ENCODE measurements around the gene CHRNA4.

CHRNA4 gene

DNA sequence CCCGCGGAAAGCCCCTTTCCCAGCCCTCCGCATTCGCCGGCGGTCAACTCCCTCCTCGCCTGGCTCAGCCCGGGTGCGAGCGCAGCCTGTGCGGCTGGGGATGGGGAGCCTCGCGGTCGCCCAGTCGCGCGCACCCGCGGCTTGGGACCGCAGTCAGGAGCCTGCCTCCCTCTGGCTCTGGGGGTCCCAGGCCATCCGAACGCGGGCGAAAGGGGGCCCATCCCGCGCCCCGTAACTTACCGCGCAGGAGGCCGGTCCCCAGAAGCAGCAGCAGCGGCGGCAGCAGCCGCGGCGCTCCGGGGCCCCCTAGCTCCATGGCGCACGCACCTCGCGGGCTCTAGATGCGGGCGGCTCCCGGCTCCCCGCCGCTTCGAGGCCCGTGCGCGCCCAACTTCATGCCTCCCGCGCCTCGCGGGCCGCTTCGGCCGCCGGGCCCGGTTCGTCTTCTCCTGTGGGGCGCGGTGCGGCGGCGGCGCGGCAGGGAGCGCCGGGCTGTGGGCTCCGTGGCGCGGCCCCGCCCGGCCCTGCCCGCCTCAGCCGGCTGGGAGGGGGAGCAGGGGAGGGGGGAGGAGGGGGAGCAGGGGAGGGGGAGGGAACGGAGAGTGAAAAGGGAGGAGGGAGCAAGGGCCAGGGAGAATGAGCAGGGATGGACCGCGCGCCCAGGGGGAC, at the start of gene CHRNA4:
Gene CHRNA4, minus strand, starts transcription at position 500 of the 669 bp plus-strand sequence. Its CDS starts 184 bp downstream, at position 316.
- DNase-seq, result no peak

DNA sequence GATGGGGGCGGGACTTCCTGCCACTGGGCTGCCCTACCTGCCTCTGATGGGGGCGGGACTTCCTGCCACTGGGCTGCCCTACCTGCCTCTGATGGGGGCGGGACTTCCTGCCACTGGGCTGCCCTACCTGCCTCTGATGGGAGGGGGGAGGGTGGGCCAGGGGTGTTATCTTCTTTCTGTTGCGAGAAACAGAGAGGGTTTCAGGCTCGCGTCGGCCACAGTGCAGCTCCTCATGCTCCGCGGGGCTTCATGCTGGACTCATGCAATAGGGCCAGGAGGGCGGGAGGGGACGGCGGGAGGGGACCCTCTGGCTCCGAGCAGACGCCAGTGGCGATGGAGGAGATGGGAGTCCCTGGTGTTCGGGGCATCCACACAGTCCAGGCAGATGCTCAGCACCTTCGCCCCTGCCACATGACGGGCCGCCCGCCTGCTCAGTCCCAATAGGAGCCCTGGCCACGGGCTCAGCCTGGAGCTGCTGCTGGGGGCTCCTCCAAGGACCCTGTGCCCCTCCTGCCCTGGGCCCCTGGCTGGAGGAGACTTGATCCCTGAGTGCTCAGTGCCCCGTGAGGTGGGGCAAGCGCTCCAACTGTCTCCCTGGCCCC, 48.8 kb upstream of the CHRNA4 start:
- DNase-seq, result no peak

DNA sequence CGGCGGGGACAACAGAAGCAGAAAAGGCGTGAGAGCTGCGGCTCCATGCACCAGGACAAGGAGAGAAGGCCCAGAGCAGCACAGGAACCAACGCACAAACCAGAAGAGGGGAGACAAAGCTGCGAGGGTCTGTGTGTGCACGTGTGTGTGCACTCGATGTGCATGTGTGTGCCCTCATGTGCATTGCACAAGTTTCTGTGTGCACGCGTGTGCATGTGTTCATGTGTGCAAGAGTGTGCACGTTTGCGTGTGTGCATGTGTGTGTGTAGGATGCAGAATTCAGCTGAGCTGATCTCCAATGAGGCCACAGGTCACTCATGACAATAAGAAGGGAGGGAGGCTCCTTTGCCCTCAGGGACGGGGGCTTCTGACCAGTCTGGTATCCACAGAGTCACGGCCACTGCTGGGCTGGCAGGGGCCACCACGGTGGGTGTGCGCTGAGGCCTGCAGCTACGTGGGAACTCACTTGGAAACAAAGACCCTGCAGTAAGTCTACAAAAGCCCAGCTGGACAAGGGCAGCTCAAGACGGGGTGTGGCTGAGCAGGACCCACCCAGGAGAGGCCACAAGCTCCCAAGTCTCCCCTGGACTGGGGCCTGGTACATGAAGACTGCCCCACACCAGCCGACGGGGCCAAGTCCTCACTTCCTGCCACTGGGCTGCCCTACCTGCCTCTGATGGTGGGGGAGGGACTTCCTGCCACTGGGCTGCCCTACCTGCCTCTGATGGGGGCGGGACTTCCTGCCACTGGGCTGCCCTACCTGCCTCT, 48.1 kb upstream of the CHRNA4 start:
- DNase-seq, result no peak

DNA sequence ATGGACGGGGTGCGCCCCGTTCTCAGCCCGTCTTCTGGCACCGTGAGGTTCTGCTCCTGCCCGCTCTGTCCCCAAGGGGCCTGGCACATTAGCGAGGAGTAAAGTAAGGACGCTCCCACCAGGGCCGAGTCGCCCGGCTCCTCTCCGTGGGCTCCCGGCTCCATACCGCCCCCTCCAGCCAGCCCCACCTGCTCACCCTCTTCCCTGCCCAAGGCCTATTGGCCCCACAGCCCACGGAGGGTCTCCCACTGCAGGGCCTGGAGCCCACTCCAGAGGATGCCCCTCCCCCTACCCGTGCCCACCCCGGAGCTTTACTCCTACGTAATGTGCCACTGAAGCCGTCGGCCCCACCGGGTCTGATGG, 47.5 kb upstream of the CHRNA4 start:
- DNase-seq, result no peak

DNA sequence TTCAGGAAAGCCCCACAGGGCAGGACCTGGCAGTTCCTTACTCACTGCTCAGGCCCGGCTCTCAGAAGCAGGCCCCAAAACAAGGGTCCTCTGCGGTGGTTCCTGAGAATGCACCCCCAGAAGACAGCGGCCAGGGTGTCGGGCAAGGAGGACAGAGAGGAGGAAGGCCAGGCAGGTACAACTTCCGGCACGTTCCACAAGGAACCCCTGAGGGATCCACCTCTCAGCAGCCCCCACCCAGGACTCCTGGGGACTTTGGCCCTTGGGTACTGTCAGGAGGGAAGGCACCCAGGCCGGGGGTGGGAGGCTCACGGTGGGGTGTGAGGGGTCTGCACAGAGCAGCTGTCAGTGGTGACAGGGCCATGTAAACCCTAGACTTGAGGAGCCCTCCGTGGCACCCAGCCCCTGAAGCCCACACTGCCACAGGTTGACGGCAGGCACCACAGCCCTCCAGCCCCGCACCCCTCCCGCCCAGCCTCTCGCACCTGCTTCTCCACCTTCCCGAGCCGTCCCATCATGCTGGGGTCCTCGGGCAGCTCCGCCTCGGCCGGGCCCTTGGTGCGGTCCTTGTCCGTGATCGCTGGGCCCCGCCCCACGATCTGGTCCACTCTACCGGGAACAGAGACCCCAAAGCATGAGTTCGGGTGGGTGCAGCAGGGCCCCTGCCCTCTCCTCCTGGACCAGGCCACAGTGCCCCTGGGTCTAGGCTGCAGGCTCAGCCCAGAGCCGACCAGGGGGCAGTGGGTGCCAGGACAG, 47.0 kb upstream of the CHRNA4 start:
- DNase-seq, result no peak

DNA sequence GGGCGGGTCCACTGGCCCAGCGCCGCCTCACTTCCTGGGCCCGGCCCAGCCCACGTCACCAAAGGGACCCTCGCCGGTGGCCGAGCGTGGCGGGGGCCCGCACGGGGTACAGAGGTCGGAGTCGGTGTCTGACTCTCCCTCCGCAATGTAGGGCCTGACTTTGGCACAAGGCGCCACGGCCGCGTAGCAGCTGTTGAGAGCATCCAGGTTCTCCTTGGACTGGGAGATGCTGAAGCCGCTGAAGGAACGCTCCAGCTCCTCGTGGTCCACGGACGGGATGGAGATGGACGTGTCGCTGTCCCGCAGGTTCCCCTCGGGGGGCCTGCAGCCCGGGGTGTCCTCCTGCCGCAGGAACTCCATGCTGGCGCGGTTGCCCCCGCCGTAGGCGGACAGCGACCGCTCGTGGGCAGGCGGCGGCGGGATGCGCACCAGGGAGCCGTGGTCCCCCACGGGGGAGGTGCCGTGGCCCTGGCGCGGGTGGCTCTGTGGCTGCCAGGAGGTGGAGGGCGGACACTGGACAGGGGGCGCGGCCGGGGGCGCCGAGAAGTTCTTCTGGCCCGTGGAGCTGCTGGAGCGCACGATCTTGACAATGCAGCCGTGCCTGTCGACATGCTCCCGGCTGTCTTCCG, 45.6 kb upstream of the CHRNA4 start:
- DNase-seq, result no peak

DNA sequence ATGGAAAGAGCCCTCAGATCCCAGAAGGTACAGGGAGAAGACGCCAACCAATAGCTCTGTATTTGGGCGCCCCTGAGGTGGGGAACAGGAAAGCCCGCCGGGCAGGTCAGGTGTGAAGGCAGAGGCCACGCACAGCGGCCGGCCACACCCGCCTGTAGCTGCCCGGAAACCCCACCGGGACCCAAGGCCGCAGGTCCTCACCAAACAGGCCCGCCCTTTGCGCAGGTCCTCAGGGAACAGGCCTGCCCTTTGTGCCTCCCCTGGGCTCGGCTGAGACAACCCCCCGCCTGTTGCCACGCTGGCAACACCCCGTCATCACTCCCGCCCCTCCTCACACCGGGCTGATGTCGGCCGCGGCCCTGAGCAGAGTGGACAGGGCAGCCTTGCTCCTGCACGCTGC, 44.9 kb upstream of the CHRNA4 start:
- DNase-seq, result no peak

DNA sequence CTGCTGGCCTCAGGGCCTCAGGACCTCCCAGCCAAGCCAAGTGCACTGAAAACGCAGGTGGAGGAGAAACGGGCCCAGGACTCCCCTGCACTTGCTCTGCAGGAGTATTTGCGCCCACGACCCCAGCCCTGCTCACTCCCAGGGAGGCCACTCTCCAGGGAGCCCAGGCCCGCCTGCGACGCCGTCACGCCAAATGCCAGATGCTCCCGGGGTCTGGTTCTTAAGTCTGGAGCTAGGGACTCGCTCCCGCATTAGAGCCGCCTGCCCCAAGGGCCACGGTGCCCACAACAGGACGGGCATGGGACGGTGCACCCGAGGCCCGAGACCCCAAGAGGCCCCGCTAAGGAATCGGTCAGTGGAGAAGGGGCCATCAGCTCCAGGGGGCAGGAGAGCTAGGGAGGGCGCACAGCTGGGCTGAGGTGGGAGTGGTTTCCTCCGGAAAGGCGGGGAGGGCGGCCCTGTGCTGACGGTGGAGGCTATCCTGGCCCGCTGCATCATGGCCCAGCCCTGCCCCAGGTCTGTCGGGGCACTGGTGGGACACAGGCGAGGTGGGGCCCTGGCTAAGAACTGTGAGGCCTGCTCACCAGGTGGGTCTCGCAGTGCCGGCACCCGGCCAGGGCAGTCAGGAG, 44.1 kb upstream of the CHRNA4 start:
- DNase-seq, result no peak

DNA sequence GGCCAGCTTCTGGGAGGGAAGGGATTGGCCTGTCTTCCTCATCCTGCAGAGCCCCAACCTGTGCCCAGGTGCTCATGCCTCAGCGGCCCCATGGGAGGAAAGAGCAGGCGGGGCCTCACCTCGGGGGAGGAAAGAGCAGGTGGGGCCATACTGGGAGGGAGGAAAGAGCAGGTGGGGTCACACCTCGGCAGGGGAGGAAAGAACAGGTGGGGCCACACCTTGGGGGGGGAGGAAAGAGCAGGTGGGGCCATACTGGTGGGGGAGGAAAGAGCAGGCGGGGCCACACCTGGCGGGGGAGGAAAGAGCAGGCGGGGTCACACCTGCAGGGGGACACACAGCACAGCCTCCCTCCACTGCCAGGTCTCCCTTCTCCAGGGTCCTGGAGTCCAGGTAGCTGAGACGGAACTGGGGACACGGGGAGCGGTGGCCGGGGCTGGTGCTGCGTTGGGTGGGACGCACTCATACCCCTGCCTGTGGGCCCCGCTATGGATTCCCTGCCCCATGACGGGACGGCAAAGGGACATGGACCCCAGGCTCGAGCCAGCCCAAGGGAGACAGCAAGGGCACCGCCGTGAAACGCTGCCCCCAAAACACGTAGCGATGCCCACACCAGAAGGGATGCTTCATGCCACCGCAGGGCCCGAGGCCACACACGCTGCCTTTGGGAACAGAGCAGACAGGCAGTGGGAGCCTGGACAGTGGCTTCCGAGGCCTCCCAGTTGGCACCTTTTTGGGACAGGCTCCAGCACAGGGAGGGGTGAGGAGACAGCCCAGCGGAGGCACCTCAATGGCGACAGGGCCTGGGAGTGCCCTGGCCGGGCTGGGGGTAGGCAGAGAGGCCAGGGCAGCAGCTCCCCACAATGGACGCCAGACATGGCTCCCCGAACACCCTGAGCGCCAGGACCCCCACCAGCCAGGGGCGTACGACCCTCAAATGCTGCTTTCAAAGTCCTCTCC, 43.3 kb upstream of the CHRNA4 start:
- DNase-seq, result no peak

DNA sequence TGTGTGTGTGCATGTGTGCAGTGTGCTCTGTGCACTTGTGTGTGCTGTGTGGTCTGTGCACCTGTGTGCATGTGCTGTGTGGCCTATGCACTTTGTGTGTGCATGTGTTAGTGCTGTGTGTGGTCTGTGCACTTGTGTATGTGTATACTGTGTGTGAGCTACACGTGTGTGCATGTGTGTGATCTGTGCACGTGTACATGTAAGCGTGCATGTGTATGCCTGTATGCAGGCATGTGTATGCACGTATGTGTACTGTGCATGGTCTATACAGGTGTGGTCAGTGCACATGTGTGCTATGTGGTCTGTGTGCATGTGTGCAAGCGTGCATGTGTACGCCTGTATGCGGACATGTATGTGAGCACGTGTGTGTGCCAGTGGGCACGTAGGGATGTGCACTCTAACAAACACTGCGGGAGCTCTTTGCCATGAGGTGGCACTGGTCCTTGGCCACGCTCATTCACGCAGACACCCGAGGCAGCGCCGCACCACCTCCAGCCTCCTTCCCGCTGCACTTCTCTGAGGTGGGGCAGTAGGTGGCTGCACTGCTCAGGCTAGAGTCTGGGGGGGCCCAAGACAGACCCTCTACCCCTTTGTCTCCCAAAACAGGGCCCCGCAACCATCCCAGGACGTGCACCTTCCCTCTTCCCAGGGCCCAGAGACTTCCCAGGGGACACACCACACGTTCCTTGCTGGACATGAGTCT, 42.4 kb upstream of the CHRNA4 start:
- no peak for DNase-seq

DNA sequence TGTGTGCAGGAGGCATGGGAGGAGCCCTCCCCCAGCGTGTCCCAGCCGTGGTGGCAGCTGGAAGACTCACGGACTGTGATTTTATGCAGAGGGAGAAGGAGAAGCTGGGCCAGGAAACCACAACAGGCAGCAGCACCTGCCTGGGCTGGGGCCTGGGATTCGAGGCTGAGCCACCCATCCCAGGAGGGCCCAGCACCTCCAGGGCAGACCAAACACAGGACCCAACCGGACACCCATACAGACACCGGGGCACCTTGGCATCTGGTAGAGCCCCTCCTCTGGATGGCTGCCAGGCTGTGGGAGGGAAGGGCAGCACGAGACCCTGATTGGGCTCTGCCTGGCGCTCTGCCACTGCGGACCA, 41.7 kb upstream of the CHRNA4 start:
- DNase-seq, result no peak

DNA sequence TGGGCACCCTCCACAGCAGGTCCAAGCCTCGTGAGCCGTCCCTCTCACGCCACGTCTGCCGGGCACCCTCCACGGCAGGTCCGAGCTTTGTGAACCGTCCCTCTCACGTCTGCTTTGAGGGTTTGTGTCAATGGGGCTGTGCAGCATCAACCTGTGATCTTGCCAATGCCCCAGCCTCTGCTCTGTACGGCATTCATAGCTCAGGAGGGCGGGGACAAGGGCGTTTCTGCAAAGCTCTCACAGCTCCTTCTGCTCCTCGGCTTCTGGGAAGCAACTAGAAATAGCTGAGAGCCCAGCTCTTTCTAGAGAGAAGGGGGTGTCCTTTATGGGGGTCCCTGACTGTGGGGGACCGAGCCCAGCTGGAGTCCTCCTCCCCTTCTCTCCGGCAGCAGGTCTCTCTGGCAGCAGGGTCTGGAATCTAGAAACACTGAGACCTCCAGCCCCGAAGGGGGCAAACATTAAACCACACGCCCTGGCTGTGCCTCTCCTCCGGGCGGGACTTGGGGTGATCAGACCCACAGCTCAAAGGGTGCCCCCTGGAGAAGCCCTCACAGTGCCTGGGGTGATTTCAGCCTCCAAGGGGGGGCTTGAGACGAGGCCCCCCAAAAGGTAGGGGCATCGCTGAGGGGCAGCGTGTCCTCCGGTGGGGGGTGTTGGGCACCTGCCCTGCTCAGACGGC, 41.2 kb upstream of the CHRNA4 start:
- DNase-seq, result no peak

DNA sequence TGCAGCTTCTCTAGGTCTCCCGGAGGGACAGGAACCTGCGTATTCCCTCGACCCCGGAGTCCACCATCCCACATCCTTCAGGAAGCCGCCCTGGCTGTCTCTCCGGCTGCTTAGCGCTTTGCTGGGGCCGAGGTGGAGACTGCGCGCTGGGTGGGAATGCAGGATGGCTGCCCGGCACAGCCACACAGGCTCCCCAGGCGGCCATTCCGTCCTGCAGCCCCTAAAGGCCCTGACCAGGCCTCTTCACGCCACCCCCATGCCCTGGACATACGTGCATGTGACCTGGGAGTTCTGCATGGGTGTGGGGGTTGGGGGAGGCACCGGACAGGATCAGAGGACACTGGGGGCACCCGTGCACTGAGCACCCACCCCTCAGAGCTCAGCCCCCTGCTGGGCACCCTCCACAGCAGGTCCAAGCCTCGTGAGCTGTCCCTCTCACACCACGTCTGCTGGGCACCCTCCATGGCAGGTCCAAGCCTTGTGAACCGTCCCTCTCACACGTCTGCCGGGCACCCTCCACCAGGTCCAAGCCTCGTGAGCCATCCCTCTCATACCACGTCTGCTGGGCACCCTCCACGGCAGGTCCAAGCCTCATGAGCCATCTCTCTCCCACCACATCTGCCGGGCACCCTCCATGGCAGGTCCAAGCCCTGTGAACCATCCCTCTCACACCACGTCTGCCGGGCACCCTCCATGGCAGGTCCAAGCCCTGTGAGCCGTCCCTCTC, 40.4 kb upstream of the CHRNA4 start:
- no peak for DNase-seq

DNA sequence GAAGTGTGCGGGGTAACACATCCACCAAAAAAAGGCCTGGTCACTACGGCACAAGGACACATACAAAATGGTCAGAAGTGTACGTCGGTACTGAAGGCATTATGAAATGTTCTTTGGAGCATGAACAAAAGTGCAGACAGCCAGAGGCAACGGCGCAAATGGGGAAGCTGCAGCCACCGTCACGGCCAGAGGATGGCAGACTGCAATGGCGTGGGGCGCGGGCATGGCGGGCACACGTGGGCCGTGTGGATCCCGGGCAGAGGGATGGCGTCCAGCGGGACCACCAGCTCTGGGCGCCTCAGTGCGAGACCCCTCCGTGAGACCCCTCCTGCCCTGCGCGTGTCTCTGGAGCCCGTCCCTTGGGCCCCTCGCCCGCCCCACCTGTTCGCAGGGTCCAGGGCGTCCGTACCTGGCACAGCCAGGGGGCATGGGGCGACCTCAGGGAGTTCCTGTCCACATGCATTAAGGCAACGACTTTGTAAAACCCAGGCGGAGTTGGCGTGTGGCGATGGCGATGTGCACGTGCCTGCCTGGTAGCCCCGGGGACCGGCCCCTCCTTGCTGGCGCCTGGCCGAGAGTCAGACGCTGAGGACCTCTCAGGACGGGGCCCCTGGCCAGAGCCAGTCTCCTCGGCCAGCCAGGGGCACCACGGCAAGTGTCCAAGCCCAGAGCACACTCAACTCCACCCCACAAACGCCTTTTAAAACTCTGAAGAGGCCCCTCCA, 39.5 kb upstream of the CHRNA4 start:
- no peak for DNase-seq

DNA sequence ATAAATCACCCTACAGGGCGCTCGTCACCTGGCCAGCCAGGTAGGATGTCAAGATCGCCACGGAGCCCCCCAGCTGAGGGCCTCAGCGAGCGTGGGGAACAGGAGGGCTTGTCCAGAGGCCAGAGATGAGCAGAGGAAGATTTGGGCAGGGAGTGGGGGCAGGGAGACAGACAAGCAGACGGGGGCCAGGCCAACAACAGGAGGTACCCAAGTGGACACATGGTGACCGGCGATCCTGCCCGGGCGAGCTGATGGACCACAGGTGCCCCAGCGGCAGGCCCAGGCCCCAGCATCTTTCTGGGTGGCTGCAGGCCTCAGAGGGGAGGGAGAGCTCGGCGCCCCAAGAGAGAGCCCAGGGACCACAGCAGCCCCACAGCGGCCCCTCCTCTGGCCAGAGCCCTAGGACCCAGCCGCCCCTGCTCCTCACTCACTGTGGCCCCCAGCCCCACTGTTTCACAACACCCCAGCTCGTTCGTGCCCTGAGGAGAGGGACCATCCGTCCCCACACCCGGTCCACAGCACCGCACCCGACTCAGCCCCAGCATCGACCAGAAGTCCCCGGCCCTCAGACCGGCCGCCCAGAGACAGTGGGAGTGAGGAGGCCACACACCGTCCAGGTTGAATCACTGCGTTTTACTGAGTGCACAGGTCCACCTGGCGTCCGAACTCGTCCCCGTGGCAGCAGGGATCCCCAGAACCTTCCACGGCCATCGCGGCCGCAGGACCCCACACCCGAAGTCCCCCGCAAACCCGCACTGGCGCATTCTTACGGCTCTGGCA, 38.6 kb upstream of the CHRNA4 start:
- no peak for DNase-seq

DNA sequence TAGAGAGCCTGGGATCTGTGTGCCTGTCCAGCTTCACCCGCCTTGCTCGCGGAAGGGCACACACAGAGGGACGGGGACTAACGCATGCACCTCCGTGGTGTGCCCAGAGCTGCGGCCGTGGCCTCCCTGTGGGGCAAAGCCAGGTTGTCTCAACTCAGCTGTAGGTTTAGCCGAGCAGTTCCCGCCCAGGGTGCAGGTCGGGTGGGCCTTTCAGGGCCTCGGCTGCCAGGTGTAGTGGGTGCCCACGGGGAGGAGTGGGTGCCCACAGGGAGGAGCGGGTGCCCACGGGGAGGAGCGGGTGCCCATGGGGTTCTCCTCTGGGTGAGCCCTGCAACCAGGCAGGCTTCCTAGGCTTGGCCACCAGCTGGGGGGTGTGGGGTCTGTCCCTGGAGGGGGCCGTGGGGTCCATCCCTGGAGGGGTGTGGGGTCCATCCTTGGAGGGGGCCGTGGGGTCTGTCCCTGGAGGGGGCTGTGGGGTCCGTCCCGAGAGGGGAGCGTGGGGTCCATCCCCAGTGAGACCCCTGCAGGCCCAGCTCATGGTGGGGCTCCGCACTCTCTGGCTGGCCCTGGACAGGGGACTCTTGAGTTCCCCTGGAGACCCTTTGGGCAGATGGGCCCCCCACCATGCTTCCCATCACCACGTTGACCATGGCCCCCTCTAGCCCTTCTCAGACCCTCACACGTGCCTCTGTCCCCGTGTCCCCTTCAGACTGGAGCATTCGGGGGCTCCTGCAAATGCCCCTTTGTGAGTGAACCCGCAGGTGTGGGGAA, 37.8 kb upstream of the CHRNA4 start:
- DNase-seq, result no peak

DNA sequence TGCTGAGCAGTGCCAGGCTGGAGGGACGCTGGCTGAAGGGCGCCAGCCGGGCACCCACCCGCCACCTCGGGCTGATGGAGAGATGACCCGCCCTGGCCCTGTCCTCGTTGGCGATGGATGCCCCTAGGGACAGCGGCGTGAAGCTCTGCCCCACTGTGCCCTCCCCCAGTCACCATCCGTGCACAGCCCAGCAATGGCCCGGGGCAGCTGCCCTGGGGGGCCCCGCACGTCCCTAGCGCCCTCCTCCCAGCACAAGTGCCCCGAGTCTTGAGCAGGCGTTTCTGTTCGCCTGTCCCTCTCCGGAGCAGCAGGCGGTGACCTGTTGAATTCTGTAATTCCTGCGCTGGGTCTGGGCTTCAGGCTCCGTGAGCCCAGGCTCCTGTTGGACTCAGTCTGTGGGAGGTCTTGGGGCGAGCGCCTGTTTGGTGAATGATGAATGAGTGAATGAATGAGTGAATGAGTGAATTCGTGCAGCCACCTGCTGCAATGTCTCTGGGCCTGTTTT, 36.8 kb upstream of the CHRNA4 start:
- DNase-seq, result no peak

All from SW 1271 (cell line).